HL-60 (cell line): Measurements from ENCODE around the gene GATA6.
"Not testable (repeated sequence)": the region's sequence is repeated elsewhere in the genome, so short reads cannot be mapped to it uniquely, and the experiment has no call there.

Experiments used
- GABPA ChIP-seq: IDR thresholded peaks from 2 replicates; pipeline ENCODE4 v1.6.1; 2012; ENCODE audit warnings: low read depth
- POLR2AphosphoS5 ChIP-seq: IDR thresholded peaks from 2 replicates; pipeline ENCODE4 v1.6.1; 2012; ENCODE audit warnings: low read depth
- TF ChIP-seq, protein P1 (sequence below): IDR thresholded peaks from one replicate; pipeline ENCODE4 v1.5.1; 2011; ENCODE audit warnings: low read length, control low read depth, inconsistent platforms; ENCODE audit not compliant: insufficient read depth
- TF ChIP-seq, protein P2 (sequence below): IDR thresholded peaks from 2 replicates; pipeline ENCODE4 v1.6.1; 2012; ENCODE audit warnings: low read depth; ENCODE audit not compliant: insufficient replicate concordance

DNA sequence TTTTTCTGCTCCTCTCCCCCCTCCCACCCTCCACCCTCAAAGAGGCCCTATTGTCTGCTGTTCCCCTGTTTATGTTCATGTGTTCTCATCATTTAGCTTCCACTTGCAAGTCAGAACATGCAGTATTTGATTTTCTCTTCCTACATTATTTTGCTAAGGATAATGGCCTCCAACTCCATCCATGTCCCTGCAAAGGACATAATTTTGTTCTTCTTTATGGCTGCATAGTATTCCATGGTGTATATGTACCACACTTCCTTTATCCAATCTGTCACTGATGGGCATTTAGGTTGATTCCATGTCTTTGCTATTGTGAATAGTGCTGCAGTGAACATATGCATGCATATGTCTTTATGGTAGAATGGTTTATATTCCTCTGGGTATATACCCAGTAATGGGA is 51.2 kb downstream of the GATA6 start:
- TF ChIP-seq, protein P1, sequence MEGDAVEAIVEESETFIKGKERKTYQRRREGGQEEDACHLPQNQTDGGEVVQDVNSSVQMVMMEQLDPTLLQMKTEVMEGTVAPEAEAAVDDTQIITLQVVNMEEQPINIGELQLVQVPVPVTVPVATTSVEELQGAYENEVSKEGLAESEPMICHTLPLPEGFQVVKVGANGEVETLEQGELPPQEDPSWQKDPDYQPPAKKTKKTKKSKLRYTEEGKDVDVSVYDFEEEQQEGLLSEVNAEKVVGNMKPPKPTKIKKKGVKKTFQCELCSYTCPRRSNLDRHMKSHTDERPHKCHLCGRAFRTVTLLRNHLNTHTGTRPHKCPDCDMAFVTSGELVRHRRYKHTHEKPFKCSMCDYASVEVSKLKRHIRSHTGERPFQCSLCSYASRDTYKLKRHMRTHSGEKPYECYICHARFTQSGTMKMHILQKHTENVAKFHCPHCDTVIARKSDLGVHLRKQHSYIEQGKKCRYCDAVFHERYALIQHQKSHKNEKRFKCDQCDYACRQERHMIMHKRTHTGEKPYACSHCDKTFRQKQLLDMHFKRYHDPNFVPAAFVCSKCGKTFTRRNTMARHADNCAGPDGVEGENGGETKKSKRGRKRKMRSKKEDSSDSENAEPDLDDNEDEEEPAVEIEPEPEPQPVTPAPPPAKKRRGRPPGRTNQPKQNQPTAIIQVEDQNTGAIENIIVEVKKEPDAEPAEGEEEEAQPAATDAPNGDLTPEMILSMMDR, result not testable (repeated sequence)
- not testable (repeated sequence) for TF ChIP-seq POLR2AphosphoS5, GABPA
- TF ChIP-seq, protein P2, sequence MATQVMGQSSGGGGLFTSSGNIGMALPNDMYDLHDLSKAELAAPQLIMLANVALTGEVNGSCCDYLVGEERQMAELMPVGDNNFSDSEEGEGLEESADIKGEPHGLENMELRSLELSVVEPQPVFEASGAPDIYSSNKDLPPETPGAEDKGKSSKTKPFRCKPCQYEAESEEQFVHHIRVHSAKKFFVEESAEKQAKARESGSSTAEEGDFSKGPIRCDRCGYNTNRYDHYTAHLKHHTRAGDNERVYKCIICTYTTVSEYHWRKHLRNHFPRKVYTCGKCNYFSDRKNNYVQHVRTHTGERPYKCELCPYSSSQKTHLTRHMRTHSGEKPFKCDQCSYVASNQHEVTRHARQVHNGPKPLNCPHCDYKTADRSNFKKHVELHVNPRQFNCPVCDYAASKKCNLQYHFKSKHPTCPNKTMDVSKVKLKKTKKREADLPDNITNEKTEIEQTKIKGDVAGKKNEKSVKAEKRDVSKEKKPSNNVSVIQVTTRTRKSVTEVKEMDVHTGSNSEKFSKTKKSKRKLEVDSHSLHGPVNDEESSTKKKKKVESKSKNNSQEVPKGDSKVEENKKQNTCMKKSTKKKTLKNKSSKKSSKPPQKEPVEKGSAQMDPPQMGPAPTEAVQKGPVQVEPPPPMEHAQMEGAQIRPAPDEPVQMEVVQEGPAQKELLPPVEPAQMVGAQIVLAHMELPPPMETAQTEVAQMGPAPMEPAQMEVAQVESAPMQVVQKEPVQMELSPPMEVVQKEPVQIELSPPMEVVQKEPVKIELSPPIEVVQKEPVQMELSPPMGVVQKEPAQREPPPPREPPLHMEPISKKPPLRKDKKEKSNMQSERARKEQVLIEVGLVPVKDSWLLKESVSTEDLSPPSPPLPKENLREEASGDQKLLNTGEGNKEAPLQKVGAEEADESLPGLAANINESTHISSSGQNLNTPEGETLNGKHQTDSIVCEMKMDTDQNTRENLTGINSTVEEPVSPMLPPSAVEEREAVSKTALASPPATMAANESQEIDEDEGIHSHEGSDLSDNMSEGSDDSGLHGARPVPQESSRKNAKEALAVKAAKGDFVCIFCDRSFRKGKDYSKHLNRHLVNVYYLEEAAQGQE, result not testable (repeated sequence)
